ENCODE results near the gene C2orf72. TPM values are rescaled to one million over a fixed set of nuclear protein-coding genes. Genes with fewer than 3 reads are reported as not detected.
A peak's percentile ranks its signal among the peaks of the same experiment; 100 is the strongest.

Gene C2orf72
- total and polyA plus RNA-seq, 2 of the 13 experiments (the other 11 are each of a cell fraction or from before 2014, with no cell fraction given): 147 to 203 TPM

DNA sequence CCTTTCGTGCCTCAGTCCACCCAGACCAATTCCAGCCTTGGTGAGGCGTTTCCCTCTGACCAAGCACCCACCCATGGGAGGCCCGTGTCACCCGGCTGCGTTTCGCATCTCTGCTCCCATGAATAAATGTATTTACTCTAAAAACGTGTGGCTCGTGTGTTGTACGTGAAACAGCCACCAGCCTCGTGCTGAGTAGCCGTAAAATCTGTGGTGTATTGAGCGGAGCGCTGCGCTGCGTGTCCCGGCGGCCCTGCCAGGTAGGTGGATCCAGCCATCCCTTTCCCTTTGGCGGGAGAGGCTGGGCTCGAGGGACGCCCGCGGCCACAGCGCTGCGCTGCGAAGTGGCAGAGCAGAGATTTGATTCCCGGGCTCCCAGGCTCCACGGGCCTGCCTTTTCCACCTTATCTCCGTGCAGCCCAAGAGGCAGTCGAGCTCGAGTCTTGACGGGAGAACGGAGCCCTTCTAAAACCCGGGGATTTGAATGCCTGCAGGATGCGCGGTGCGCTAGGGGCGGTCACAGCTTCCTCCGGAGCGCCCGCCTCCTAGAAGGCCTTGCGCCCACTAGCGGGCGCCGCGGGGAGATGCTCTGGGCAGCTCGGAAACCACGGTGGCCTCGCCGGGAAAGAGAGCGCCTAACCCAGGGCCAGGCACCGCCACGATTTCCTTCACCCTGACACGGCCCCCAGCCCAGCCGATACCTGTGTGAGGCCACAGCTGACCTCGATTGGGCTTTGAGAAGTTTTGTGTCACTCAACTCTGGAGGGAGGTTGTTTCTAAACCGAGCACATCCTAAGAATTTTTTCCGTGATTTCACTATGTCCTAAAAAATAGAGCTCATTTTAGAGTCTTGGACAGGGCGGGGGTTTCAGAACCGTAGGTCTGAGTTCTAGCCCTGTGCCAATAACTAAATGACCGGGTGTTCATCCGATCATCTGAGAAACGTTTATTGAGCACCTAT is 15.4 kb downstream of the C2orf72 start (continued):
- TF ChIP-seq NKX3-1 (CRISPR knock-in tag; IDR thresholded peaks at IDR 0.05): no peak
- TF ChIP-seq, protein P1, sequence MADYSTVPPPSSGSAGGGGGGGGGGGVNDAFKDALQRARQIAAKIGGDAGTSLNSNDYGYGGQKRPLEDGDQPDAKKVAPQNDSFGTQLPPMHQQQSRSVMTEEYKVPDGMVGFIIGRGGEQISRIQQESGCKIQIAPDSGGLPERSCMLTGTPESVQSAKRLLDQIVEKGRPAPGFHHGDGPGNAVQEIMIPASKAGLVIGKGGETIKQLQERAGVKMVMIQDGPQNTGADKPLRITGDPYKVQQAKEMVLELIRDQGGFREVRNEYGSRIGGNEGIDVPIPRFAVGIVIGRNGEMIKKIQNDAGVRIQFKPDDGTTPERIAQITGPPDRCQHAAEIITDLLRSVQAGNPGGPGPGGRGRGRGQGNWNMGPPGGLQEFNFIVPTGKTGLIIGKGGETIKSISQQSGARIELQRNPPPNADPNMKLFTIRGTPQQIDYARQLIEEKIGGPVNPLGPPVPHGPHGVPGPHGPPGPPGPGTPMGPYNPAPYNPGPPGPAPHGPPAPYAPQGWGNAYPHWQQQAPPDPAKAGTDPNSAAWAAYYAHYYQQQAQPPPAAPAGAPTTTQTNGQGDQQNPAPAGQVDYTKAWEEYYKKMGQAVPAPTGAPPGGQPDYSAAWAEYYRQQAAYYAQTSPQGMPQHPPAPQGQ (CRISPR knock-in tag; IDR thresholded peaks at IDR 0.05; ENCODE audit: borderline replicate concordance): no peak
- TF ChIP-seq ZNF530 (CRISPR knock-in tag; IDR thresholded peaks at IDR 0.05; ENCODE audit: low read depth): peak; percentile 44; the same call in 1 of the 2 replicates
- TF ChIP-seq NR2F6 (IDR thresholded peaks at IDR 0.05): peak; percentile 26; the same call in 1 of the 2 replicates
- peak; percentile 47; the same call in 1 of the 2 replicates for TF ChIP-seq NR2F6 (CRISPR knock-in tag; IDR thresholded peaks at IDR 0.05)
- peak; percentile 90 for TF ChIP-seq REPIN1 (CRISPR knock-in tag; IDR thresholded peaks at IDR 0.05; ENCODE audit: borderline replicate concordance, low read depth)
- peak; percentile 33; the same call in 1 of the 2 replicates for TF ChIP-seq KAT7 (CRISPR knock-in tag; IDR thresholded peaks at IDR 0.05; ENCODE audit: borderline replicate concordance)
- TF ChIP-seq SOX6 (IDR thresholded peaks at IDR 0.05): no peak
- TF ChIP-seq SOX6 (CRISPR knock-in tag; IDR thresholded peaks at IDR 0.05): peak; percentile 47; the same call in 1 of the 2 replicates
- TF ChIP-seq ARID2 (CRISPR knock-in tag; IDR thresholded peaks at IDR 0.05; ENCODE audit: borderline replicate concordance): no peak
- no peak for TF ChIP-seq IKZF1 (IDR thresholded peaks at IDR 0.05)
- TF ChIP-seq, protein P2, sequence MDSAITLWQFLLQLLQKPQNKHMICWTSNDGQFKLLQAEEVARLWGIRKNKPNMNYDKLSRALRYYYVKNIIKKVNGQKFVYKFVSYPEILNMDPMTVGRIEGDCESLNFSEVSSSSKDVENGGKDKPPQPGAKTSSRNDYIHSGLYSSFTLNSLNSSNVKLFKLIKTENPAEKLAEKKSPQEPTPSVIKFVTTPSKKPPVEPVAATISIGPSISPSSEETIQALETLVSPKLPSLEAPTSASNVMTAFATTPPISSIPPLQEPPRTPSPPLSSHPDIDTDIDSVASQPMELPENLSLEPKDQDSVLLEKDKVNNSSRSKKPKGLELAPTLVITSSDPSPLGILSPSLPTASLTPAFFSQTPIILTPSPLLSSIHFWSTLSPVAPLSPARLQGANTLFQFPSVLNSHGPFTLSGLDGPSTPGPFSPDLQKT (CRISPR knock-in tag; IDR thresholded peaks at IDR 0.05; ENCODE audit: borderline replicate concordance): no peak
- TF ChIP-seq ZFP36 (IDR thresholded peaks at IDR 0.05; ENCODE audit: borderline replicate concordance, low read depth, low read length, partially characterized antibody): no peak
- TF ChIP-seq MTF1 (CRISPR knock-in tag; IDR thresholded peaks at IDR 0.05): peak; percentile 57; the same call in 1 of the 2 replicates
- TF ChIP-seq, protein P3, sequence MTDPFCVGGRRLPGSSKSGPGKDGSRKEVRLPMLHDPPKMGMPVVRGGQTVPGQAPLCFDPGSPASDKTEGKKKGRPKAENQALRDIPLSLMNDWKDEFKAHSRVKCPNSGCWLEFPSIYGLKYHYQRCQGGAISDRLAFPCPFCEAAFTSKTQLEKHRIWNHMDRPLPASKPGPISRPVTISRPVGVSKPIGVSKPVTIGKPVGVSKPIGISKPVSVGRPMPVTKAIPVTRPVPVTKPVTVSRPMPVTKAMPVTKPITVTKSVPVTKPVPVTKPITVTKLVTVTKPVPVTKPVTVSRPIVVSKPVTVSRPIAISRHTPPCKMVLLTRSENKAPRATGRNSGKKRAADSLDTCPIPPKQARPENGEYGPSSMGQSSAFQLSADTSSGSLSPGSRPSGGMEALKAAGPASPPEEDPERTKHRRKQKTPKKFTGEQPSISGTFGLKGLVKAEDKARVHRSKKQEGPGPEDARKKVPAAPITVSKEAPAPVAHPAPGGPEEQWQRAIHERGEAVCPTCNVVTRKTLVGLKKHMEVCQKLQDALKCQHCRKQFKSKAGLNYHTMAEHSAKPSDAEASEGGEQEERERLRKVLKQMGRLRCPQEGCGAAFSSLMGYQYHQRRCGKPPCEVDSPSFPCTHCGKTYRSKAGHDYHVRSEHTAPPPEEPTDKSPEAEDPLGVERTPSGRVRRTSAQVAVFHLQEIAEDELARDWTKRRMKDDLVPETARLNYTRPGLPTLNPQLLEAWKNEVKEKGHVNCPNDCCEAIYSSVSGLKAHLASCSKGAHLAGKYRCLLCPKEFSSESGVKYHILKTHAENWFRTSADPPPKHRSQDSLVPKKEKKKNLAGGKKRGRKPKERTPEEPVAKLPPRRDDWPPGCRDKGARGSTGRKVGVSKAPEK (CRISPR knock-in tag; IDR thresholded peaks at IDR 0.05; ENCODE audit: borderline replicate concordance): no peak
- TF ChIP-seq GTF2F1 (IDR thresholded peaks at IDR 0.05; ENCODE audit: low read length): no peak
- no peak for TF ChIP-seq PCBP2 (optimal IDR thresholded peaks at IDR 0.05; ENCODE audit: low read depth, low read length, poor library complexity, severe bottlenecking)
- peak; percentile 71; the same call in 1 of the 2 replicates for TF ChIP-seq ZFP90 (CRISPR knock-in tag; IDR thresholded peaks at IDR 0.05; ENCODE audit: borderline replicate concordance)
- TF ChIP-seq ZNF749 (CRISPR knock-in tag; IDR thresholded peaks at IDR 0.05; ENCODE audit: borderline replicate concordance): peak; percentile 67; the same call in 1 of the 2 replicates
- no peak for TF ChIP-seq HHEX (CRISPR knock-in tag; IDR thresholded peaks at IDR 0.05)
- 0 out of 2 replicates have a peak, but pooled peaks have one; percentile 27 for TF ChIP-seq ZNF615 (CRISPR knock-in tag; IDR thresholded peaks at IDR 0.05; ENCODE audit: borderline replicate concordance)
- TF ChIP-seq, protein P4, sequence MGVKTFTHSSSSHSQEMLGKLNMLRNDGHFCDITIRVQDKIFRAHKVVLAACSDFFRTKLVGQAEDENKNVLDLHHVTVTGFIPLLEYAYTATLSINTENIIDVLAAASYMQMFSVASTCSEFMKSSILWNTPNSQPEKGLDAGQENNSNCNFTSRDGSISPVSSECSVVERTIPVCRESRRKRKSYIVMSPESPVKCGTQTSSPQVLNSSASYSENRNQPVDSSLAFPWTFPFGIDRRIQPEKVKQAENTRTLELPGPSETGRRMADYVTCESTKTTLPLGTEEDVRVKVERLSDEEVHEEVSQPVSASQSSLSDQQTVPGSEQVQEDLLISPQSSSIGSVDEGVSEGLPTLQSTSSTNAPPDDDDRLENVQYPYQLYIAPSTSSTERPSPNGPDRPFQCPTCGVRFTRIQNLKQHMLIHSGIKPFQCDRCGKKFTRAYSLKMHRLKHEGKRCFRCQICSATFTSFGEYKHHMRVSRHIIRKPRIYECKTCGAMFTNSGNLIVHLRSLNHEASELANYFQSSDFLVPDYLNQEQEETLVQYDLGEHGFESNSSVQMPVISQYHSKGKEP (CRISPR knock-in tag; IDR thresholded peaks at IDR 0.05): no peak

Data from HepG2 (cell line).